HG03354 (cell line): ENCODE data around the gene GPR137B.

Experiments
- ATAC-seq: cut with Tn5 transposase; IDR thresholded peaks from one replicate; pipeline ENCODE4 v1.9.1; 2021; ENCODE audit warnings: mild to moderate bottlenecking; ENCODE audit not compliant: unreplicated experiment, poor library complexity, severe bottlenecking

The GPR137B gene

GRCh38 chr1:236142253-236143103 lies at the start of gene GPR137B:
TSS of gene GPR137B (plus strand) at chr1:236142539. CDS start at chr1:236142623, 84 bp downstream.
- peak; percentile 69 for ATAC-seq

- no peak for ATAC-seq
Observed at GRCh38 chr1:236092899-236093298, 49.4 kb upstream of the GPR137B start.

GRCh38 chr1:236095705-236096520 lies 46.4 kb upstream of the GPR137B start:
- ATAC-seq = no peak

GRCh38 chr1:236096660-236097482 lies 45.5 kb upstream of the GPR137B start:
- ATAC-seq = peak; percentile 53

GRCh38 chr1:236098267-236098666 lies 44.1 kb upstream of the GPR137B start:
- ATAC-seq = no peak

GRCh38 chr1:236099355-236099974 lies 42.9 kb upstream of the GPR137B start:
- no peak for ATAC-seq

- ATAC-seq = no peak
Observed at GRCh38 chr1:236100799-236101198, 41.5 kb upstream of the GPR137B start.

GRCh38 chr1:236101233-236102200 lies 40.8 kb upstream of the GPR137B start:
- ATAC-seq = no peak

GRCh38 chr1:236102611-236103010 lies 39.7 kb upstream of the GPR137B start:
- no peak for ATAC-seq

GRCh38 chr1:236103059-236103458 lies 39.3 kb upstream of the GPR137B start:
- no peak for ATAC-seq

GRCh38 chr1:236103646-236104218 lies 38.6 kb upstream of the GPR137B start:
- peak; percentile 68 for ATAC-seq

GRCh38 chr1:236107121-236107907 lies 35.0 kb upstream of the GPR137B start:
- no peak for ATAC-seq

GRCh38 chr1:236108027-236108648 lies 34.2 kb upstream of the GPR137B start:
- no peak for ATAC-seq

- ATAC-seq = no peak
Observed at GRCh38 chr1:236110137-236110536, 32.2 kb upstream of the GPR137B start.

GRCh38 chr1:236111527-236112331 lies 30.6 kb upstream of the GPR137B start:
- no peak for ATAC-seq

- no peak for ATAC-seq
Observed at GRCh38 chr1:236112332-236112627, 30.1 kb upstream of the GPR137B start.
